Neural crest cell (in vitro differentiated cells): ENCODE data around the gene FBH1. TPM values are rescaled to one million over a fixed set of nuclear protein-coding genes. Genes with fewer than 3 reads are reported as not detected.

Source experiments
- DNase-seq: peaks from one replicate; pipeline ENCODE4 v3.0.0; 2021; ENCODE audit warnings: low read depth, mixed read lengths, low spot score
- H3K27ac Mint-ChIP-seq: one replicate; pipeline ENCODE4 v1.8.0; 2021; ENCODE audit warnings: mild to moderate bottlenecking, mixed read lengths; ENCODE audit not compliant: unreplicated experiment
- H3K27me3 Mint-ChIP-seq: 2 replicates; pipeline ENCODE4 v1.8.0; 2021; ENCODE audit warnings: low read depth, mild to moderate bottlenecking, mixed read lengths
- H3K36me3 Mint-ChIP-seq: 2 replicates; pipeline ENCODE4 v1.8.0; 2021; ENCODE audit warnings: low read depth, mild to moderate bottlenecking, mixed read lengths
- H3K4me1 Mint-ChIP-seq: 2 replicates; pipeline ENCODE4 v1.8.0; 2021; ENCODE audit warnings: mixed read lengths
- H3K4me3 Mint-ChIP-seq: one replicate; pipeline ENCODE4 v1.8.0; 2021; ENCODE audit warnings: mild to moderate bottlenecking, mixed read lengths
- H3K9me3 Mint-ChIP-seq: 2 replicates; pipeline ENCODE4 v1.8.0; 2021; ENCODE audit warnings: mixed read lengths
- total RNA-seq: library from RNA; stranded (reverse); gene quantifications from 2 replicates; pipeline ENCODE4 v1.2.1, GENCODE V29; 2021
- TF ChIP-seq, protein P1 (sequence below): fragments of 200-600 bp; sonication (generic); conservative IDR thresholded peaks from 2 replicates; pipeline ENCODE4 v1.5.0; 2021; ENCODE audit warnings: antibody characterized with exemption, mild to moderate bottlenecking

Gene FBH1
- total RNA-seq, 1 donor from 2014 or later = 73.7 TPM

DNA sequence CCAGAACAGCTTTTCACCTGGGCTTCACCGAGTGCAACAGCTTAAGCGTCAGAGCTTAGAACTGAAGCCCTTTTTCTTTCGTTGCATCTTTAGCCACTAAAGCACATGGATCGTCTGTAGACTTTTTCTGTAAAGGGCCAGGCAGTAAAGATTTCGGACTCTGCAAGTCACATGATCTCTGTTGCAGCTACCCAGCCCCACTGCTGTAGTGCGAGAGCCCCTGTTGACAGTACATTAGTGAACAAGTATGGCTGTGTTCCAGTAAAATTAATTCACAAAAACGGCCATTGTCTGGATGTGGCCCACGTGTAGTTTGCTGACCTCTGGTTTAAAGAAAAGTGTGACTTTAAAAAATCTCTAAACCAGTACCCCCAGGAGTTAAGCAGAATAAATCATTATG is 39.4 kb downstream of the FBH1 start:
- no peaks in the 10 kb centered on the region for H3K9me3 Mint-ChIP-seq
- no peak for DNase-seq
- no peaks in the 10 kb centered on the region for H3K27me3 Mint-ChIP-seq
- H3K4me3 Mint-ChIP-seq = no peak overlapping the region
- peaks cover 17% of the 10 kb centered on the region for H3K36me3 Mint-ChIP-seq
- TF ChIP-seq, protein P1, sequence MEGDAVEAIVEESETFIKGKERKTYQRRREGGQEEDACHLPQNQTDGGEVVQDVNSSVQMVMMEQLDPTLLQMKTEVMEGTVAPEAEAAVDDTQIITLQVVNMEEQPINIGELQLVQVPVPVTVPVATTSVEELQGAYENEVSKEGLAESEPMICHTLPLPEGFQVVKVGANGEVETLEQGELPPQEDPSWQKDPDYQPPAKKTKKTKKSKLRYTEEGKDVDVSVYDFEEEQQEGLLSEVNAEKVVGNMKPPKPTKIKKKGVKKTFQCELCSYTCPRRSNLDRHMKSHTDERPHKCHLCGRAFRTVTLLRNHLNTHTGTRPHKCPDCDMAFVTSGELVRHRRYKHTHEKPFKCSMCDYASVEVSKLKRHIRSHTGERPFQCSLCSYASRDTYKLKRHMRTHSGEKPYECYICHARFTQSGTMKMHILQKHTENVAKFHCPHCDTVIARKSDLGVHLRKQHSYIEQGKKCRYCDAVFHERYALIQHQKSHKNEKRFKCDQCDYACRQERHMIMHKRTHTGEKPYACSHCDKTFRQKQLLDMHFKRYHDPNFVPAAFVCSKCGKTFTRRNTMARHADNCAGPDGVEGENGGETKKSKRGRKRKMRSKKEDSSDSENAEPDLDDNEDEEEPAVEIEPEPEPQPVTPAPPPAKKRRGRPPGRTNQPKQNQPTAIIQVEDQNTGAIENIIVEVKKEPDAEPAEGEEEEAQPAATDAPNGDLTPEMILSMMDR = no peak
- H3K27ac Mint-ChIP-seq = peak overlapping the region; percentile 1
- peaks cover 10% of the 10 kb centered on the region for H3K4me1 Mint-ChIP-seq

DNA sequence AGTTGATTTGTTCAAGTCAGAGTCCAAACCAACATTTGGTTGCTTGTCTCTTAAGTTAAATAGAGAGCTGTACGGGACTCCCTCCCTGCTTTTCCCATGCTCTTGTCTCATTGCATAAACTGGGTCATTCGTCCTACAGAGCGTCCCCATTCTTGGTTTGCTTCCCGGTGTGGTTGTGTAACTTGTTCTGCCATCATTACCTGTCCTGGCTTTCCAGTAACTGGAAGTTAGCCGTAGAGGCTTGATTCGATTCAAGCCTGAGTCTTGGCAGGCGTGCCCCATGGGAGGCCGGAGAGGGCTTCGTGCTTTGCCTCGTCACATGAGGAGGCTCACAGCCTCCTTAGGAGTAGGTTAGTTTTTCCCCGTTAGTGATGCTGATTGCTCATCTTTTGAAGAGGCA is 40.2 kb downstream of the FBH1 start:
- H3K9me3 Mint-ChIP-seq = no peaks in the 10 kb centered on the region
- peak overlapping the region; percentile 5 for H3K27ac Mint-ChIP-seq
- no peak overlapping the region for H3K4me3 Mint-ChIP-seq
- TF ChIP-seq, protein P1 = no peak
- no peaks in the 10 kb centered on the region for H3K27me3 Mint-ChIP-seq
- DNase-seq = no peak
- H3K36me3 Mint-ChIP-seq = peaks cover 17% of the 10 kb centered on the region
- peaks cover 10% of the 10 kb centered on the region for H3K4me1 Mint-ChIP-seq

DNA sequence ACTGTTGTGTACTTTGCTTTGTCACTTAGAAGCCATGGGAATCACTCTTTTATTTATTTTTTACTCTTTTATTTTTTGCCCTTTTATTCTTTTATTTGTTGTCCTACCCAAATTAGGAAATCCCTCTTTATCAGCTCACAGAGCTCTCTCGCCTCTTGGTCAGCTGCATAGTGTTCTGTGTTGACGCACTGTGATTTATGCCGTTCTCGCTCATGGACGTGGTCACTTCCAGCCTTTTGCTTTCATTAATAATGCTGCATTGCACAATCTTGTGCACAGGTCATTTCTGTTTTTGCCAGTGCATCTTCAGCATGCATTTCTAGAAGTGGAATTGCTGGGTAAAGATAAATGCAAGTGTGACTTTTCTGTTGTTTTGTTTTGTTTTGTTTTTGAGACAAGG is 42.3 kb downstream of the FBH1 start:
- TF ChIP-seq, protein P1 = no peak
- H3K27ac Mint-ChIP-seq = no peak overlapping the region
- no peaks in the 10 kb centered on the region for H3K27me3 Mint-ChIP-seq
- peaks cover 10% of the 10 kb centered on the region for H3K4me1 Mint-ChIP-seq
- DNase-seq = no peak
- H3K36me3 Mint-ChIP-seq = peaks cover 20% of the 10 kb centered on the region
- H3K9me3 Mint-ChIP-seq = no peaks in the 10 kb centered on the region
- H3K4me3 Mint-ChIP-seq = no peak overlapping the region

DNA sequence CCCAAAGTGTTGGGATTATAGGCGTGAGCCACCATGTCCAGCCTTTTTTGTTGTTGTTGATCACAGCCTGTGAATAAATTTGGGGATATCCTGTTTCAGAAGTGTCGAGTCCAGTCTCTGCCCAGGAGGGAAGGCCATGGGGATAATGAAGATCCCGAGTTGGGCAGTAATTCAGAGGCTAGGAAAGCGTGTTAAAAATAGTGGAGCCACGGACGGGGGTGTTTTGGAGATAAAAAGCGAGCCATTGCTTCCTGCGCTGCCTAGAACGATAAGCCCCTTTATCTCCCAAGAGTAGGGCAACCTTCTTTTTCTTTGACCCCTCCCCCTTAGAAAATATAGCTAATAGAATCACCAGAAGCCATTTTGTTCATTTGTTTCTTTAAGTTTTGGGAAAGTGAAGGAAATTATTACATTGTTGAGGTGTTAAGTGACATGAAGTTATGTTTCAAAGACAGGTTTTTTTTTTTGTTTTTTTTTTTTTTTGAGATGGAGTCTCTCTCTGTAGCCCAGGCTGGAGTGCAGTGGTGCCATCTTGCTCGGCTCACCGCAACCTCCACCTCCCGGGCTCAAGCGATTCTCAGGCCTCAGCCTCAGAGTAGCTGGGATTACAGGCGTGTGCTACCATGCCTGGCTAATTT is 44.0 kb downstream of the FBH1 start:
- TF ChIP-seq, protein P1 = no peak
- Mint-ChIP-seq H3K27me3 (no peaks in the 10 kb centered on the region), H3K36me3 (peaks cover 23% of the 10 kb centered on the region)

DNA sequence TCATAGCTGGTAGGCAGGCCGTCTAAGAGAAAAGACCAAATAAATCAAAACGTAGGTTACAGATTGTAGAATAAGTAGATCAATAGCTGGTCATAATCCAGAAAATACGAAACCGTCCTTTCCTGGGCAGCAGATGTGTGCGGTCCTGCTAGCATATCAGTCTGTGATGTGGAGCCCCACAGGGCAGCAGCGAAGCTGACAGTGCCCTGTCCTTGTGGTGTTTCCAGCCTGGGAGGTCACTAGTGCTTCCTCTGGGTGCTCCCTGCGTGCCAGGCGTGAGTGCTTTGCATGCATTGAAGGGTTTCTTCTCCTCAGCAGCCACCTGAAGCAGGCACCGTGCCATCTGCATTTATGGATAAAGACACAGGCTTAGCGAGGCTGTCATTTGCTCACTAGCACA is 45.6 kb downstream of the FBH1 start:
- TF ChIP-seq, protein P1 = no peak
- H3K36me3 Mint-ChIP-seq = peaks cover 19% of the 10 kb centered on the region
- H3K4me3 Mint-ChIP-seq = no peak overlapping the region

More for the DNA sequence above, 44.0 kb downstream of the FBH1 start:
- Mint-ChIP-seq H3K4me1 (peaks cover 7% of the 10 kb centered on the region), H3K4me3 (no peak overlapping the region), H3K9me3 (no peaks in the 10 kb centered on the region), H3K27ac (peak overlapping the region; percentile 79)
- DNase-seq = no peak

More for the DNA sequence above, 45.6 kb downstream of the FBH1 start:
- Mint-ChIP-seq H3K4me1 (no peaks in the 10 kb centered on the region), H3K27me3 (no peaks in the 10 kb centered on the region), H3K27ac (no peak overlapping the region), H3K9me3 (no peaks in the 10 kb centered on the region)
- no peak for DNase-seq
